C4-2B (cell line): ENCODE measurements around the gene GLE1.
A peak's percentile ranks its signal among the peaks of the same experiment; 100 is the strongest.

Experiments used
- H3K27ac ChIP-seq: fragments of 450-650 bp; 2 replicates; pipeline ENCODE4 v1.5.1; 2017
- ZFX ChIP-seq: fragments of 450-650 bp; IDR thresholded peaks from 2 replicates; pipeline ENCODE4 v1.6.1; 2017
- TF ChIP-seq, protein P1 (sequence below): fragments of 450-650 bp; conservative IDR thresholded peaks from 2 replicates; pipeline ENCODE4 v1.5.1; 2017; ENCODE audit warnings: mild to moderate bottlenecking

Gene GLE1

DNA sequence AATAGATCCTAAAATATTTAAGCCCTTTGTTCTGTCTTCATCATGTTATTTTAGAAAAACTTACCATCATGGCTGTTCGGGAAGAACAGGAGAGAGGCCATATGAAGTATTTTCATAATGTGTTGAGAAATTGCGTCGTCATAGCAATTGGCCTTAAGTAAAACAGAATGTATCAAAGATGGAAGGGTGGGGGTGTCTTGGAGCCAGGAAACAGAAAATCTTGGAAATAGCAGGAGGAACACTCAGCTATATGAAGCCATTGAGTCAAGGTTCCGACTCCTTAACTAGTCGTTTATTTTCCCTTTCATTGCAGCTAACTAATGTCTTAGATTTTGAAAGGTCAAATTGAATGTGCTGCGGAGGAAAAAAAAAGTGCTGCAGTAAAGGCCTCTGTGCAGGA, 49.2 kb downstream of the GLE1 start:
- H3K27ac ChIP-seq: no peak overlapping the region
- TF ChIP-seq ZFX: no peak
- TF ChIP-seq, protein P1, sequence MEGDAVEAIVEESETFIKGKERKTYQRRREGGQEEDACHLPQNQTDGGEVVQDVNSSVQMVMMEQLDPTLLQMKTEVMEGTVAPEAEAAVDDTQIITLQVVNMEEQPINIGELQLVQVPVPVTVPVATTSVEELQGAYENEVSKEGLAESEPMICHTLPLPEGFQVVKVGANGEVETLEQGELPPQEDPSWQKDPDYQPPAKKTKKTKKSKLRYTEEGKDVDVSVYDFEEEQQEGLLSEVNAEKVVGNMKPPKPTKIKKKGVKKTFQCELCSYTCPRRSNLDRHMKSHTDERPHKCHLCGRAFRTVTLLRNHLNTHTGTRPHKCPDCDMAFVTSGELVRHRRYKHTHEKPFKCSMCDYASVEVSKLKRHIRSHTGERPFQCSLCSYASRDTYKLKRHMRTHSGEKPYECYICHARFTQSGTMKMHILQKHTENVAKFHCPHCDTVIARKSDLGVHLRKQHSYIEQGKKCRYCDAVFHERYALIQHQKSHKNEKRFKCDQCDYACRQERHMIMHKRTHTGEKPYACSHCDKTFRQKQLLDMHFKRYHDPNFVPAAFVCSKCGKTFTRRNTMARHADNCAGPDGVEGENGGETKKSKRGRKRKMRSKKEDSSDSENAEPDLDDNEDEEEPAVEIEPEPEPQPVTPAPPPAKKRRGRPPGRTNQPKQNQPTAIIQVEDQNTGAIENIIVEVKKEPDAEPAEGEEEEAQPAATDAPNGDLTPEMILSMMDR: no peak

DNA sequence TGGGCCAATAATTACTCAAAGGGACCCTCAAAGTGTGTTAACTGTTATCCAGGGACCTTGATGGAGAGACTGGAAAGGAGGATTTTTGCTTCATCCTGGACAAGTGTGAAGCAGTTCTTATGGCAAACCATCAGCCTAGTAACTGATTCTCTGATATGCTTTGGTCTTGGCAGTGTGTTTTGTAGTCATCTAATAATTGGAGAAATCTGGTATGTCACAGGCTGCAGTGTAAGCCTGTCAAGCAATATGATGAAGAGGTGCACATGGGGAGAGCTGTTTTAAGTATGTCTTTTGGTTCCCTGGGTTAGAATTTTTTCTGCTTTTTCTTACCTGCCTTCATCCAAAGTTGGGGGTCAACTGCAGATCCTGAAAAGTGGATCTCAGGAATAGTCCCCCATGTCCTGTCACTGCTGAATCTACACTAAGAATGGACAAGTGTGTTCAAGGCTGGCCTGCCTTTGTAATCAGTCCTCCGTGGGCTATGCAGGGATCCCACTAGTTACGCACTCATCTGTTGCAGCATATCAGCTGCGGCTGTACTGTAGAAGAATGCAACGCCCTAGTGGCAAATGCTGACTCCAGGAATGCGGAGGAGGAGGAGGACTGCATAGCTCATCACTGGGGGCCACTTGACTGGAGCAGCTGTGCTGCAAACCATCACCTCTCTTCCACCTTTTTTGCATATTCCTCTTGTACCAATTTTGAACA, 49.8 kb downstream of the GLE1 start:
- TF ChIP-seq ZFX: no peak
- TF ChIP-seq, protein P1: no peak
- H3K27ac ChIP-seq: no peak overlapping the region

DNA sequence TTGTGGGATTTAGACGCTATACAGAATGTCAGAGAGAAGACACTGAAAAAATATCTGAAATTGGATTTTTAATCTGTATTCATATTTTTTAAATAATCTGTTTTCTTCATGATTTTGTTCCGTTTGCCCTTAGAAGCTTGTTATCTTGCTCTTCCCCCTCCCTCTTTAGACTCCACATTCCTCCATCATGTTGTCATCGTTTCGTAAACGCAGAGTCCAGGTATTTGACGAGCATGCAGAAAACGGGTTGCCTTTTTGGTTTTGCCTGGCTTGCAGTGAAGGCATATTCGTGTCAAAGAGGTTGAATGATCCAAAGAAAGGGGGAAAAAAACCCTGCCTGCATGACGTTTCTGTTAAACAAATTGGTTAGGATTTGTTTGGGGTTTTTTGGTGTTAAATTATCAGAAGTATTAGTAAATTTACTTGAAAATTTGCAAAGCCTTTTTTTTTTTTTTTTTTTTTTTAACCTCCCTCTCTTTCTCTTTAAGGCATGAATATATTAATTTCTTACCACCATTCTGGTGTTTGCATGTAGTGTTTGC, 50.7 kb downstream of the GLE1 start:
- TF ChIP-seq, protein P1: no peak
- no peak for TF ChIP-seq ZFX
- H3K27ac ChIP-seq: no peak overlapping the region

DNA sequence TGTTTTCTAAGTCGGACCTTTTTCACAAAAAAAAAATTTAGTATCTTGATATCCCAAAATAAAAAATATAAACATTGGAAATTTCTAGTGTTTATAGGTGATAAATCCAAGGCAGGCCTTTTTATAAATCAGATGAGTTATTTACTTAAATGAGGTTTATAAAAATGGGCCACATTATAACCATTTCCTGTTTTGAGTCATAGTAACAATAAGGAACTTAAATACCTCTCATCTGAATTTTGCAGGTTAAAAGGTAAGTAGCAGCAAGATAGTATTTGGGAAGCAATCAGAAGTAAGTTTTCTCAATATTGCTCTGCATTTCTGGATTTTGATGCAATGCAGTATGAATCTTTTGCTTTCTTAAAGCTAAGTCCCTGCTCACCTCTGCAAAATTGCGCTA, 51.8 kb downstream of the GLE1 start:
- no peak overlapping the region for H3K27ac ChIP-seq

DNA sequence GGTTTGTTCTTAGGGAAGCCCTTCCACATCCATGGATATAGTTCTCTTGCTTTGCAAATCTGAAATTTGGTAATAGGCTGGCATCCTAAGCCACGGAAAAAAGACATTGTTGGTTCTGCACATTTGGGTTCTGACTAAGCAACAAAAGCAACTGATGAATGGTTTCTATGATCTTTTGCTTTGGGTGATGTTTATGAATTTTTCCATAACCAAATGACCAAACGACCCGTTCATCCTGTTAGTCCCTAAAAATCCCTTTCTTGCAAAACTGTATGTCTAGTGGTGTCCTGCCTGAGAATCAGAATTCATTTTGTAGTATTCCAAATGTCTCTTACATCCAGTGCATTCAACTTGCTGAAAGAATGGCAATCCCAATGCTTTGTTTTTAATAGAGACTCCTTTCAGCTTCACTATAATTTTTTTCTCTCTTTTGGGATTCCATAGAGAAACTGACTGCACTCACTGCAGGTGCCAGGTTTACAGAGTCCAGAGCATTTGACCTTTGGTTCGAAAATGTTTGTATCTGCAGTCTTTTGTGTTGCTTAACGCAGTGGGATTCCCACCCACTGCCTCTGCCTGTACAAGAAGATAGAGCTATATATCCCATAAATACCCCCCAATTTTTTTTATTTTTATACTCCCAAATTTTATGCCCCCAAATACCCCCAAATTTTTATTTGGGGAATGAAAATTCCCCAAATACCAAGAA, 52.6 kb downstream of the GLE1 start:
- no peak overlapping the region for H3K27ac ChIP-seq

More for the DNA sequence above, 51.8 kb downstream of the GLE1 start:
- TF ChIP-seq, protein P1: no peak
- no peak for TF ChIP-seq ZFX

DNA sequence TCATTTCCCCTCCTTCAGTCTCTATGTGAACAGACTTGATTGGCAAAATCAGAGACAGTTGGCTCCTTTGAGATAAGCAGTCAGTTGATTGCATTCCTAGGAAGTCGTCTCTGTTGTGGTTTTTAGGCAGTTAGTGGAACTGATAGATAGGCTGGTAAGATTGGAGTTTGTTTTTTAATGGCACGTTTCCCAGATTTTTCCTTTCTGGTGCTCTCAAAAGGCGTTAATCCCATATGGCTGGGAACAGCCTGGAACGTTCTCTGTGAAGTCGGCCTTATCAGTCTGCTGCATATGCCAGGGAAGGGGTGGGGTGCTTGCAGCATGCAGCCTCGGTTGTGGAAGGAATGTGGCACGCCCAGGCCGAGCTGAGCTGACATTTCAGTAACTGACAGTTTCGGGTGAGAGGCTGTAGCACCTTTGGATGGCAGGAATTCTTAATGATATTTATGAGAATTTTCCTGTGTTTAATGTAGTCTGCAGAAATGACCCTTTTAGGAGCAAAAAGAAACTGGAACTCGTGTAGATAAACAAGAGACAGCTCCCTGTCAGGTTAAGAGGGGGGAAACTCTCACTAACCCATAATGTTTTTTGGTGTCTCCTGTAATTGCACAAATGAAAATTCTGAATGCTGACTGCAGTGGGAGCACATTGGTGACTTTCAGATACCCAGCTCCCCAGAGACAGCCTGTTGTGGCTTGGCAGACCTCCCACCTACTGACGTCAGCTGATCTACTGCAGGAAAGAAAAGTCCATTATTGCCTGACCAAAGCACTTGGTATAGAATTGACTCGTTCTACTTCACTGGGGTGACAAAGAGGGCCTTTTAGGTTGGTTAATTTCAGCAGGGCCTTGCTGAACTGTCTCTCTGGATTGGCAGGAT, 54.2 kb downstream of the GLE1 start:
- TF ChIP-seq, protein P1: no peak
- no peak for TF ChIP-seq ZFX
- H3K27ac ChIP-seq: peak overlapping the region; percentile 48

More for the DNA sequence above, 52.6 kb downstream of the GLE1 start:
- TF ChIP-seq ZFX: no peak
- TF ChIP-seq, protein P1: no peak
